GM12892 (cell line): Measurements from ENCODE around the gene CLEC2B.

ENCODE experiments used
- POLR2A ChIP-seq: IDR thresholded peaks from 2 replicates; pipeline ENCODE4 v1.6.1; 2011; ENCODE audit warnings: low read depth, low read length, control low read depth
- TAF1 ChIP-seq: IDR thresholded peaks from 2 replicates; pipeline ENCODE4 v1.6.1; 2011; ENCODE audit warnings: low read depth, mild to moderate bottlenecking, control low read depth, low read length, borderline replicate concordance

- no peak for TF ChIP-seq POLR2A
- no peak for TF ChIP-seq TAF1
These were observed 12.3 kb downstream of the CLEC2B start for GRCh38 chr12:9856894-9857293.
